ENCODE data around the gene SCARB1.
A peak's percentile ranks its signal among the peaks of the same experiment; 100 is the strongest.

Gene SCARB1

DNA sequence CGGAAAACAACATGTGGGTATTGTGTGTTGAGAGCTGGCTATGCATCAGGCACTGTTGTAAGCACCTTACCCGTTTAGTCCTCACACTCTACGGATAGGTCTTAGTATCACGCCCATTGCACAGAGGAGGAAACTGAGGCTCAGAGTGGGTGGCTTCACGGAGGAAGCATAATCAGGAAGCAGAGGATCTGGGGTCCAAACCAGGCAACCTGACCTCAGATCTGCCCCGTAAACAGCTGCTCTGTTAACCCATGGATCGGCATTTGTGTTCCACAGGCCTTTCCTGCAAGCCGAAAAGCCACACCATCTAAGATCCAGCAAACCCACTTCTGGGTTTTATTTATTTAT is 107.9 kb downstream of the SCARB1 start:
- H3K27ac ChIP-seq (ENCODE audit: low read depth, low read length), result peak overlapping the region; percentile 74
- H3K9me3 ChIP-seq (ENCODE audit: low read length), result no peaks in the 10 kb centered on the region
- H3K4me1 ChIP-seq (ENCODE audit: insufficient read depth, low read length), result peaks cover 52% of the 10 kb centered on the region
- no peak overlapping the region for H3K4me3 ChIP-seq (ENCODE audit: low read depth in 1 of 2, low read length in 2 of 2)
- H3K36me3 ChIP-seq (ENCODE audit: insufficient read depth, low read length), result no peaks in the 10 kb centered on the region
- peak overlapping the region; percentile 18 for H3K9ac ChIP-seq (ENCODE audit: low read length)
- no peaks in the 10 kb centered on the region for H3K27me3 ChIP-seq (ENCODE audit: control insufficient read depth in 1 of 2, insufficient read depth in 2 of 2, low read length in 2 of 2)

DNA sequence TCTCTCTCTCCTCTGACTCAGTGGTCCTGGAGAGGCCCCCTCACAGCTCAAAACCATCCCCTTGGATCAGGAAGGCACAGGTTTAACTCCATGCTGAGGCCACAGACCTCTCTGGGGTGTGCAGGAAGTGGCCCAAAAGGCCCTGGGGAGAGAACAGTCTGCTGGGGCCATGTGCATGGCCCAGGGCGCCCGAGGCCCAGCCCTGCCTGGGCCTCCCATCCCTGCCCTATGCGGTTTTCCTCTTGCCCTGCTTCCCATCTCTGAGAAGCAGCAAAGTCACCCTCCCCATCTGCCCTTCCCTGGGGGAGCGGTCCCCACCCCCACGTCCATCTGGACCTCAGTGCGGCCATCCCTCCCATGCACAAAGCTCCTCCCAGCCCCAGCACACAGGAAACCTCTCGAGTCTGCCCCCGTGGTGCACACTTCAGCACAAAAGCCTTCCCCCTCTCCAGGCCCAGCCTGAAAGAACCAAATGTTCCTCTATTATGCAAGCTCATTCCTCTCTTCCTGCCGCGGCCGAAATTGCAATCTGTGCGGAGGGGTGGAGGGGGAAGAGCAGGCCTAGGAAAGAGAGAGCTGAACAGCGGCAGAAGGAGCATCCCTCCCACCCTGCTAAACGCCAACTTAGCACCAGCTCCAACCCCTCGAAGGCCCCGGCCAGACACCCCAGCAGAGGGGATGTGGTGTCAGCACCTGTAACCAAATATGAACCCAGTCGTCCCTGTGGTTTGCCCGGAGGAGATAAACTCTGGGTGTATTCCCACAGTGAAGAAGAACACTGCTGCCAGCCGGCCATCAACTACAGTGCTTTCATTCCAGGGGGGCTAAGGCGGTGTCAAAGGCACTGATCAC is 108.5 kb downstream of the SCARB1 start:
- Histone ChIP-seq H3K27me3 (ENCODE audit: control insufficient read depth in 1 of 2, insufficient read depth in 2 of 2, low read length in 2 of 2) (no peaks in the 10 kb centered on the region), H3K9ac (ENCODE audit: low read length) (peak overlapping the region; percentile 18), H3K4me3 (ENCODE audit: low read depth in 1 of 2, low read length in 2 of 2) (no peak overlapping the region), H3K9me3 (ENCODE audit: low read length) (no peaks in the 10 kb centered on the region), H3K4me1 (ENCODE audit: insufficient read depth, low read length) (peaks cover 52% of the 10 kb centered on the region), H3K27ac (ENCODE audit: low read depth, low read length) (peak overlapping the region; percentile 74), H3K36me3 (ENCODE audit: insufficient read depth, low read length) (no peaks in the 10 kb centered on the region)

DNA sequence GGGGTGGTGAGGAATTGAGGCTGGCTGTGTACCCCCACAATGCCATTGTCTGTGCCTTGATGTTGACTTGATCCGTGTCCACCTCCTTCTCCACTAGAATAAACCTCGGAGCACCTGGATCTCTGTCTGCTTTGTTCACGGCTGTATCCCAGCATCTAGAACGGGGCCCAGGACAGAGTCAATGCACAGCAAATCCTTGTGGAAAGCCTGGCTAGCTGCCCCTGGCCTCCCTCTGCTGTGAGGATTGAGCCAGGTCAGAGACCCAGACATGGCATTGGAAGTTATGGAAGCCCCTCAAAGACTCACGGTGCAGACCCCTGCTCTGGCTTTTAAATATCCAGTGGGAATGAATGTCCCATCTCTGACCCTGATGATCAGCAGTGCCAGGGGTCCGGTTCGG is 109.2 kb downstream of the SCARB1 start:
- Histone ChIP-seq H3K4me1 (ENCODE audit: insufficient read depth, low read length) (peaks cover 47% of the 10 kb centered on the region), H3K36me3 (ENCODE audit: insufficient read depth, low read length) (no peaks in the 10 kb centered on the region), H3K9ac (ENCODE audit: low read length) (peak overlapping the region; percentile 9), H3K9me3 (ENCODE audit: low read length) (no peaks in the 10 kb centered on the region), H3K4me3 (ENCODE audit: low read depth in 1 of 2, low read length in 2 of 2) (no peak overlapping the region), H3K27me3 (ENCODE audit: control insufficient read depth in 1 of 2, insufficient read depth in 2 of 2, low read length in 2 of 2) (no peaks in the 10 kb centered on the region), H3K27ac (ENCODE audit: low read depth, low read length) (peak overlapping the region; percentile 74)

GRCh38 chr12:124753993-124754392 is 109.7 kb downstream of the SCARB1 start:
- no peaks in the 10 kb centered on the region for H3K36me3 ChIP-seq (ENCODE audit: insufficient read depth, low read length)
- no peaks in the 10 kb centered on the region for H3K9me3 ChIP-seq (ENCODE audit: low read length)
- H3K27me3 ChIP-seq (ENCODE audit: control insufficient read depth in 1 of 2, insufficient read depth in 2 of 2, low read length in 2 of 2), result no peaks in the 10 kb centered on the region
- peaks cover 46% of the 10 kb centered on the region for H3K4me1 ChIP-seq (ENCODE audit: insufficient read depth, low read length)
- H3K4me3 ChIP-seq (ENCODE audit: low read depth in 1 of 2, low read length in 2 of 2), result no peak overlapping the region
- no peak overlapping the region for H3K9ac ChIP-seq (ENCODE audit: low read length)
- peak overlapping the region; percentile 74 for H3K27ac ChIP-seq (ENCODE audit: low read depth, low read length)

DNA sequence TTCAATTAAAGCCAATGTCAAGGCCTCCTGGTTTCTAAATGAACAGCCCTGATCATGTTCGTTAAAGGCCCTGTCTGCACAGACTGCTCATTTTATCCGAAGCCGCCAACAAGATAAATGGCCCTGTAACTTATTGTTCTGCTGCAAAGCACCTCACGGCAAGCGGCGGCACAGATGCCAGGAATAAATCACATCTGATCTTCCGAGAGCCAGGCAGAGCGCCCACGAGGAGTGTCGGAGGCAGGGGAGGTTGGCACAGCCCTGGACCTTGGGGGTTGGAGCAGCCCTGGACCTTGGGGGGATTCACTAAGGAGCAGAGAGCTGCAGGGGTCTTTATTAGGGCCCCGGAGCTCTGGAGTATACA is 110.5 kb downstream of the SCARB1 start:
- Histone ChIP-seq H3K4me1 (ENCODE audit: insufficient read depth, low read length) (peaks cover 46% of the 10 kb centered on the region), H3K9ac (ENCODE audit: low read length) (no peak overlapping the region), H3K27ac (ENCODE audit: low read depth, low read length) (peak overlapping the region; percentile 74), H3K9me3 (ENCODE audit: low read length) (no peaks in the 10 kb centered on the region), H3K36me3 (ENCODE audit: insufficient read depth, low read length) (no peaks in the 10 kb centered on the region), H3K4me3 (ENCODE audit: low read depth in 1 of 2, low read length in 2 of 2) (no peak overlapping the region), H3K27me3 (ENCODE audit: control insufficient read depth in 1 of 2, insufficient read depth in 2 of 2, low read length in 2 of 2) (no peaks in the 10 kb centered on the region)

- H3K9ac ChIP-seq (ENCODE audit: low read length), result no peak overlapping the region
- H3K4me3 ChIP-seq (ENCODE audit: low read depth in 1 of 2, low read length in 2 of 2), result no peak overlapping the region
- no peak overlapping the region for H3K27ac ChIP-seq (ENCODE audit: low read depth, low read length)
- peaks cover 48% of the 10 kb centered on the region for H3K4me1 ChIP-seq (ENCODE audit: insufficient read depth, low read length)
- no peaks in the 10 kb centered on the region for H3K36me3 ChIP-seq (ENCODE audit: insufficient read depth, low read length)
- H3K27me3 ChIP-seq (ENCODE audit: control insufficient read depth in 1 of 2, insufficient read depth in 2 of 2, low read length in 2 of 2), result no peaks in the 10 kb centered on the region
- no peaks in the 10 kb centered on the region for H3K9me3 ChIP-seq (ENCODE audit: low read length)
These were observed 111.0 kb downstream of the SCARB1 start for GRCh38 chr12:124752437-124753227.

DNA sequence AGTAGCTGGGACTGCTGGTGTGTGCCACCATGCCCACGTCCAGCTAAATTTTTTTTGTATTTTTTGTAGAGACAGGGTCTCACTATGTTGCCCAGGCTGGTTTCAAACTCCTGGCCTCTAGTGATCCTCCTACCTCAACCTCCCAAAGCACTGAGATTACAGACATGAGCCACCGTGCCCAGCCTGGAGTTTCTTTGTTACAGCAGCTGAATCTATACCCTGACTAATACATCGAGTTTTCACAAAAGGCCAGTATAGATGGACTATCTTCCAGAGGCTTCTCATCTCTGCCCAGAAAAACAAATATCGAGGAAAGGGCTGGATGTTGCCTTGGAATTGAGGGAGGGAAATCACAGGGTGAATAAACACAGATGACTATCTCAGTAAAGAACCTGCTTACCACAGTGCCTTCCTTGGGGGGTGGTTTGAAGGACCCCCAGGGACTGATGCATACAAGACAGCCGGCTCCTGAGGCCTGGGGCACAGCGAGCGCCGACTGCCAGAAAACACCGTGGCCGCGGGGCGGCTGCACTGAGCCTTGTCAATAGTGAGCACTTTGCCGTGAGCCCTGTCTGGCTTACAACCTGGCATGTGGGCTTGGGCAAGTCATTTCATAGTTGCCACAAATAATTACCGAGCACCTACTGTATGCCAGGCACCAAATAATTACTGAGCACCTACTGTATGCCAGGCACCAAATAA is 111.9 kb downstream of the SCARB1 start:
- H3K36me3 ChIP-seq (ENCODE audit: insufficient read depth, low read length), result no peaks in the 10 kb centered on the region
- H3K4me1 ChIP-seq (ENCODE audit: insufficient read depth, low read length), result peaks cover 56% of the 10 kb centered on the region
- H3K9ac ChIP-seq (ENCODE audit: low read length), result no peak overlapping the region
- no peak overlapping the region for H3K27ac ChIP-seq (ENCODE audit: low read depth, low read length)
- H3K4me3 ChIP-seq (ENCODE audit: low read depth in 1 of 2, low read length in 2 of 2), result no peak overlapping the region
- no peaks in the 10 kb centered on the region for H3K27me3 ChIP-seq (ENCODE audit: control insufficient read depth in 1 of 2, insufficient read depth in 2 of 2, low read length in 2 of 2)
- H3K9me3 ChIP-seq (ENCODE audit: low read length), result no peaks in the 10 kb centered on the region

- H3K27me3 ChIP-seq (ENCODE audit: control insufficient read depth in 1 of 2, insufficient read depth in 2 of 2, low read length in 2 of 2), result no peaks in the 10 kb centered on the region
- no peaks in the 10 kb centered on the region for H3K9me3 ChIP-seq (ENCODE audit: low read length)
- H3K4me1 ChIP-seq (ENCODE audit: insufficient read depth, low read length), result peaks cover 62% of the 10 kb centered on the region
- no peak overlapping the region for H3K9ac ChIP-seq (ENCODE audit: low read length)
- no peaks in the 10 kb centered on the region for H3K36me3 ChIP-seq (ENCODE audit: insufficient read depth, low read length)
- no peak overlapping the region for H3K4me3 ChIP-seq (ENCODE audit: low read depth in 1 of 2, low read length in 2 of 2)
- H3K27ac ChIP-seq (ENCODE audit: low read depth, low read length), result no peak overlapping the region
These were observed 112.7 kb downstream of the SCARB1 start for GRCh38 chr12:124750787-124751471.

GRCh38 chr12:124750149-124750656 is 113.5 kb downstream of the SCARB1 start:
- H3K9ac ChIP-seq (ENCODE audit: low read length), result no peak overlapping the region
- H3K36me3 ChIP-seq (ENCODE audit: insufficient read depth, low read length), result no peaks in the 10 kb centered on the region
- H3K27me3 ChIP-seq (ENCODE audit: control insufficient read depth in 1 of 2, insufficient read depth in 2 of 2, low read length in 2 of 2), result no peaks in the 10 kb centered on the region
- H3K4me1 ChIP-seq (ENCODE audit: insufficient read depth, low read length), result peaks cover 62% of the 10 kb centered on the region
- H3K4me3 ChIP-seq (ENCODE audit: low read depth in 1 of 2, low read length in 2 of 2), result no peak overlapping the region
- H3K9me3 ChIP-seq (ENCODE audit: low read length), result no peaks in the 10 kb centered on the region
- H3K27ac ChIP-seq (ENCODE audit: low read depth, low read length), result no peak overlapping the region

DNA sequence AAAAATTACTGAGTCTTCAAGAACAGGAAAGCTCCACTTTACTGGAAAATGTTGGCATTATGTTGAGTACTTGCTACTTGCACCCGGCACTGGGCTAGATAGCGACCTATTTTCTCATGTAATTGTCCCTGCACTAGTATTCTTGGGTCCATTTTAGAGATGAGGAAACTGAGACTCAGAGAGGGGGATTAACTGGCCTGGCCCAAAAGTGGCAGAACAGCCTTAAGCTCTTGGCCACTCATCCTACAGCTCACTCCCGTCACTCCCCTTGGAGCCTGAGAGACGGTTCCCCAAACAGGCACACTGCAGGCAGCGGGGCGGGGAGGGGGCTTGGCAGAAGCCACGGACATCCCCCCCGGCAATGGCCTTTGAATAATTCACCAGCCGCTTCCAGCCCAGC is 113.9 kb downstream of the SCARB1 start:
- no peak overlapping the region for H3K9ac ChIP-seq (ENCODE audit: low read length)
- H3K27ac ChIP-seq (ENCODE audit: low read depth, low read length), result no peak overlapping the region
- no peaks in the 10 kb centered on the region for H3K27me3 ChIP-seq (ENCODE audit: control insufficient read depth in 1 of 2, insufficient read depth in 2 of 2, low read length in 2 of 2)
- H3K9me3 ChIP-seq (ENCODE audit: low read length), result no peaks in the 10 kb centered on the region
- no peak overlapping the region for H3K4me3 ChIP-seq (ENCODE audit: low read depth in 1 of 2, low read length in 2 of 2)
- peaks cover 62% of the 10 kb centered on the region for H3K4me1 ChIP-seq (ENCODE audit: insufficient read depth, low read length)
- no peaks in the 10 kb centered on the region for H3K36me3 ChIP-seq (ENCODE audit: insufficient read depth, low read length)

Measured in muscle layer of colon (tissue), 2 donors.